ENCODE results near the gene ERC1. TPM values are rescaled to one million over a fixed set of nuclear protein-coding genes. Genes with fewer than 3 reads are reported as not detected.
A peak's percentile ranks its signal among the peaks of the same experiment; 100 is the strongest.
"Not testable (repeated sequence)": the region's sequence is repeated elsewhere in the genome, so short reads cannot be mapped to it uniquely, and the experiment has no call there.

Gene ERC1
- total RNA-seq, 1 donor from 2014 or later: 43.0 TPM

DNA sequence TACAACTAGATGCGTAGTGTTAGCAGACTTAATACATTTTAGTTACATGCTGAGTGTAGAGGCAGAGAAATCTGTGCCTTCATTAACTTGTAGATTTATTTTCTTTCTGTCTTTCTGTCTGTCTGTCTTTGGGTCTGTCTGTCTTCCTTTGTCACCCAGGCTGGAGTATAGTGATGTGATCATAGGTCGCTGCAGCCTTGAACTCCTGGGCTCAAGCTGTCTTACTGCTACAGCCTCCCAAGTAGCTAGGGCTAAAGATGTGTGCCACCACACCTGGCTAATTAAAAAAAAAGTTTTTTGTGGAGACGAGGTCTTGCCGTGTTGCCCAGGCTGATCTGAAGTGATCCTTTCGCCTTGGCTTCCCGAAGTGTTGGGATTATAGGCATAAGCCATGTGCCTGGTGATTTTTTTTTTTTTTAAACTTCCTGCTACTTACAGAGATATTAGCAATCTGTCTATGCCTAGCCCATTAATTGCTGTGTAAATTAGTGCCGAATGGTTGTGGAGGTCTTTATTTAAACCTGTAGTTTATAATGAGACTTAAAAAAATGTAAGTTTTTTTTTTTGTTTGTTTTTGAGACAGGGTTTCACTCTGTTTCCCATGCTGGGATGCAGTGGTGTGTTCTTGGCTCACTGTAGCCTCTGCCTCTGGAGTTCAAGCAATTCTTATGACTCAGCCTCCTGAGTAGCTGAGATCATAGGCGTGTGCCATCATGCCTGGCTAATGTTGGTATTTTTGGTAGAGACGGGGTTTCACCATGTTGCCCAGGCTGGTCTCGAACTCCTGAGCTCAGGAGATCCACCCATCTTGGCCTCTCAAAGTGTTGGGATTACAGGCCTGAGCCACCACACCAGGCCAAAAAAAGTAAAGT, 22.8 kb downstream of the ERC1 start:
- DNase-seq (no peak), ATAC-seq (peak; percentile 65)
- intact Hi-C loops (cut with micrococcal nuclease): no loop called here

GRCh38 chr12:1019283-1019682, 28.3 kb downstream of the ERC1 start:
- DNase-seq: no peak
- intact Hi-C loops (cut with micrococcal nuclease): no loop called here
- ATAC-seq: peak; percentile 44

DNA sequence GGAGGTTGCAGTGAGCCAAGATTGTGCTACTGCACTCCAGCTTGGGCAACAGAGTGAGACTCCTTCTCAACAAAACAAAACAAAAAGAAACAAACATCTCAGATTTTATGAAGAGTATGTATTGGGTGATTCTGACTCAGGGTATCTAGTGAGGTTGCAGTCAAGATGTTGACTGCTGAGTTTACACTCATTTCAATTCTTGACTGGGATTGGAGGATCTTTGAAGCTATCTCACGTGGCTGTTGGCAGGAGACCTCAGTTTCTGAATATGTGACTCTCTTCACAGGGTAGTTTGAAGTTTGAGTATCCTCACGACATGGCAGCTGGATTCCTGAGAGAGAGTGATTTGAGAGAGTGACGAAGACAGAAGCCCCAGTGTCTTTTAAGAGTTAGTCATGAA, 29.4 kb downstream of the ERC1 start:
- intact Hi-C loops (cut with micrococcal nuclease): no loop called here
- no peak for ATAC-seq
- DNase-seq: no peak

GRCh38 chr12:1022032-1022970, 31.3 kb downstream of the ERC1 start:
- ATAC-seq: no peak
- no peak for DNase-seq
- intact Hi-C loops (cut with micrococcal nuclease): no loop called here

DNA sequence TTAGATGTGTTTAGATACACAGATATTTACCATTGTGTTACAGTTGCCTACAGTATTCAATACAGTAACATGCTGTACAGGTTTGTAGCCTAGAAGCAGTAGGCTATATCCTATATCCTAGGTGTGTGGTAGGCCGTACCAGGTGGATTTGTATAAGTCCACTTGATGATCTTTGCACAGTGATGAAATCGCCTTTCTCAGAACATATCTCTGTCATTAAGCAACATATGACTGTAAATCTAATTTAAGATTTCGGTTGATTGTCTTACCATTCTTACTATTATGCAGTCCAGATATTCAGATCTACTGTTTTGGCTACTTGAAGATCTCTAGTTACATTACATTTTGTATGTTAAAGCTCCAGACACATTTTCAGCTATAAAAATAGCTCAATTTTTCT, 39.8 kb downstream of the ERC1 start:
- ATAC-seq (no peak), DNase-seq (no peak)
- intact Hi-C loops (cut with micrococcal nuclease): no loop called here

- intact Hi-C loops (cut with micrococcal nuclease): no loop called here
- DNase-seq: no peak
- ATAC-seq: no peak
These were observed 43.2 kb downstream of the ERC1 start for GRCh38 chr12:1034243-1034642.

DNA sequence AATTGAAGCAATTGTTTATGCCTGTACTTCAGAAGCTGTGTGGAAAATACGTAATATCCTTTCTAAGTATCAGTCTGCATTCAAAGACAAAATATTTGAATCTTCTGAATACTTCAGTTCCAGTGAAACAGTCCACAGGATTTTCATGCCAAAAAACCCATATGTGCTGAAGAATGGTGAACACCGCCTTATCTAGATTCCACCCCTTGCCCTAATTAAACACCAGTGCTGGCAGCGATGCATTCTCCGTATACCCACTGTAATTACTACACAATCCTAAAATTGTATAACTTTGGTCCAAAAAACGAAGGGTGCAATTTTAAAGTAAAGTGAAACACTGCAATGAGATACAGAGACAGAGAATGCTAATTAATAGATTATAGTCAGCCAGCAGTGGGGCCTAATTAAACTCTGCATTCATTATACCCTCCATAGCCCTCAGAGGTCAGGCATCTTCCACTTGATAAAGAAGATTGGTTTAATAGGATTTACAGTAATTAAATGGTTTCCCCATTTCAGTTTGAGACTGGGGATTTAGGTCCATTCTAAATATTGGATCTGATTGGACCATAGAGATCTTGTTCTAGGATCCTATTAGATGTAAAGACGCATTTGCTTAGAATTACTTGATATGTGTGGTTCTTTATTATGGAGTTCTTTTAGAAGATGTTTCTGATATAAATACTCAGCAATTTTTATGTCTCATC, 43.9 kb downstream of the ERC1 start:
- ATAC-seq (no peak), DNase-seq (no peak)

GRCh38 chr12:1041478-1041877, 50.5 kb downstream of the ERC1 start:
- DNase-seq (no peak), ATAC-seq (no peak)
- intact Hi-C loops (cut with micrococcal nuclease): no loop called here

More for the DNA sequence above, 43.9 kb downstream of the ERC1 start:
- intact Hi-C loops (cut with micrococcal nuclease): no loop called here

DNA sequence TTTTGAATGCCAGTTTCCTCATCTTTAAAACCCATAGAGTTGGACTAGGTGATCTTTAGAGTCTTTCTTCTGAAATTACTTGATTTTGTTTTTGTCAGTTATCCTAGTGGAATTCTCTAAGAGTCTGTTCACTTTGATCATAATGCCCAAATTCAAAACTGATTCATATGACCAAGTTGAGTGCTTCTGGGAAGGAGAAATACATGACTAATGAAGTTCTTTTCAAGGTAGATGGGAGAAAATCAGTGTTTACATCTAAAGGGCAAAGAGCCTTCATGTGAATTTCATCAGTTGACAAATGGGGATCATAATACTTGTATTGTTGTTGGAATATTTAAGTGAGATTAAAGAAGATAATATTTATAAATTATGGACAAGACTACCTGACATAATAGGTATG, 53.2 kb downstream of the ERC1 start:
- ATAC-seq: no peak
- no peak for DNase-seq
- intact Hi-C loops (cut with micrococcal nuclease): no loop called here

- no peak for DNase-seq
- ATAC-seq: no peak
- intact Hi-C loops (cut with micrococcal nuclease): no loop called here
These were observed 53.7 kb downstream of the ERC1 start for GRCh38 chr12:1044696-1045095.

DNA sequence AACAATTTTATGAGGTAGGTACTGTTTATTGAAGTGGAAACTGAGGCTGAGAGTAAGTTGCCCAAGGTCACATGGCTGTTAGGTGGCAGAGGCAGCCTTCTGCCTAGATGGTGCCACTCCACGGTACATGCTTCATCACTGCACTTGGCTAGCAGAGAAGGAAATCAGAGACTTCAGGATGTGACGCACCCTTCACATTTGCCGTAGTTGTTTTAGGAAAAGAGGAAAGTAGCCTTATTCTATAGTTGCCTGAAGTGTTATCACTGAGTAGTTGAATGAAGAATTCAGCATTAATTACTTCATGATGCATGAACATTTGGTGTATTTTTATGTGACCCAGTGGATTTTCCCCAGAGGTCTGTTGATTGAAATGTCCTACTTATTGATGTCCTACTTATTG, 55.7 kb downstream of the ERC1 start:
- intact Hi-C loops (cut with micrococcal nuclease): no loop called here
- no peak for ATAC-seq

GRCh38 chr12:1047898-1048660, 57.1 kb downstream of the ERC1 start:
- intact Hi-C loops (cut with micrococcal nuclease): no loop called here
- ATAC-seq (peak; percentile 32), DNase-seq (no peak)

More for the DNA sequence above, 55.7 kb downstream of the ERC1 start:
- no peak for DNase-seq

DNA sequence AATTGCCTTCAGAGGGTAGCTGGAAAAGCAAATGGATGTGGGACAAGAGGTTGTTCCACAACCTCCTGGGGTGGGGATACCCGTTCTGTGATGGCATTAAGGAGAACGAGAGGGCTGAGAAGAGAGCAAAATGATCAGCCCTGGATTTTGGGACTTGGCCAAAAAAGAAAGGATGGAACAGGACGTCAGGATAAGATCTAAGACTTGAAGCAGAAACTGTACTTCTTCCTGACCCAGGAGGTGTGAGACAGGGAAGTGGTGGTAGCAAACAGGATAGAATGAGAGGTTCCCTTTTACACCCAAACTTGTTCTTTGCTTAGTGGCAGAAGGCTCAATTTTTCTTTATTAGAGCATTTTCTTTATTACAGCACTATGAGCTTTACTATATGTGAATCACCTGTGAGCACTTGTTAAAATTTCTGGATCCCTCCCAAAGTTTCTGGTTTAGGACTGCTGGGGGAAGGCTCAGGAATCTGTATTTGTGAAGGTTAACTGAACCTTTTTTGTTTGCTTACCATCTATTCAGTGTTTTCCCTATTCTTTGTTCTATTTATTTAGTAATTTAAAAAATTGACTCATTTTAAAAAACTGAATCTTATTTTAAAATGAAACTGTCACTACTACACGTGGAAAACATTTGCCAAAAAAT, 59.2 kb downstream of the ERC1 start:
- ATAC-seq (no peak), DNase-seq (no peak)
- intact Hi-C loops (cut with micrococcal nuclease): no loop called here

GRCh38 chr12:1051672-1052071, 60.6 kb downstream of the ERC1 start:
- intact Hi-C loops (cut with micrococcal nuclease); DNase-seq; ATAC-seq: not testable (repeated sequence)

DNA sequence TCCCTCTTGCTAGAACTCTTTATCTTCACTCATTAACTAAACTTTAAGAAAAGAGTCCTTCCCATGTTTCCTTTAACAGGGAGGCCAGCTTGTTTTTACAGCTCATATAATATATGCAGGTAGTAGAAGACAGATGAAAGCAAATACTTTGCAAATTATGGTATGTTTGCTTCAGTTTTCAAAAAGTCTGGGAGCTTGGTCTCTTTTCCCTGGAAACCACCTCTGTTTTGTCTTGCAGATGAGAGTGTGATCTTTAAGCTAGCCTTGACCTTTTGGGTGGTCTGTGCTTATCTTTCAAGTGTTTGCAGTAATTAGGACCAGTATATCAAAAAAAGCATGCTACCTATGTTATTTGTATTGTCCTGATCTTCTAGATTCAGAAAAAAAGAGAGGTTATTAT, 62.7 kb downstream of the ERC1 start:
- DNase-seq (no peak), ATAC-seq (no peak)
- intact Hi-C loops (cut with micrococcal nuclease): no loop called here

DNA sequence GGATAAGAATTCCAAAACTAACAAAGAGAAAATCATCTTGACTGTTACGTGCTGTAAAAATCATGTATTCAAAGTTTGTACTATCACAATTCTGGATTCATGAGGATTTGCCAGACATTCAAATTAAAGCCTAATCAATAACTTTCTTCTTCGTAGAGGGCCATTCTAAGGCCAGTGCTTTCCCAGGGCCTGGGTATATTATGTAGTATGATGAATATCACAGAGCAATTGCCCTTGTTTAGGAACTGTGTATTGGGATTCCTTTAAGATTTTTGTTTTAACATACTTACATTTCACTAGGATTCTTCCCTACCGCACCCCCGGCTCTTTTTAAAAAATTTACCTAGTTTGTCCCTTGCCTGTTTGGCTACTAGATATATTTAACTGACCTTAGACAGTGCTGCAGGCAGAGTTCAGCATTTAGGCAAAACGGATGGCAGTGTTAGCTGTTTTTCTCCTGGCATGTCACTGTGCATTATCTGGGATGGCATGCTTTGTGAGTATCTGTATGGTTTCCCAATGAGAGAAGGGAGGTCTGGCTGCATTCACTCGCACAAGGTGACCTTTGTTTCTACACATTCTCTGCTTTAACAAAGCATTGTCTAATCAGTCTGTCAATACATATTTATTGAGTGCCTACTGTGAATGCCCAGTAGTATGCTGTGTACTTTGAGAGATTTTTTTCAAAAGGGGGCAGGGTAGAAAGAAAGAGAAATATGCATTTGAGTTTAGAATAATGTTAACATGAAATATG, 63.3 kb downstream of the ERC1 start:
- DNase-seq (no peak), ATAC-seq (peak; percentile 86)
- intact Hi-C loops (cut with micrococcal nuclease): no loop called here

DNA sequence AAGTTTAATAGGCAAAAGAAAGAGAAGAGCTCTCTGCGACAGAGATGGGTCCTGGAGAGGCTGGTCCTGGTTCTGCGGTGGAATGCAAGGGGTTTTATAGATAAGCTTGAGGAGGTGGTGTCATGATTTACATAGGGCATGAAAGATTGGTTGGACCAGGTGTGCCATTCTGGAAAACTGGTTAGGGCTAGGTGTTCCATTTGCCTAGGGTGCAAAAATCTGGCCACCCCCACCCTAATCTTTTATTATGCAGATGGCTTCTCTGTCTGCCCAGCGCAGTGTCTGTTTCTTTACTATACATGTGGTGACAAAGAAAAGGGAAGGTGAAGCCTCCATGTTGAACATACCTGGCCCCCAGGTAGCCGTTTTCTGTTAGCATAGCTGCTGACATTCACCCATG, 65.4 kb downstream of the ERC1 start:
- ATAC-seq: no peak
- intact Hi-C loops (cut with micrococcal nuclease): no loop called here
- DNase-seq: no peak

GRCh38 chr12:1058423-1058822, 67.4 kb downstream of the ERC1 start:
- intact Hi-C loops (cut with micrococcal nuclease): no loop called here
- no peak for ATAC-seq
- no peak for DNase-seq
